Kidney (tissue), 14 donors: ENCODE results near the gene FBL. TPM values are rescaled to one million over a fixed set of nuclear protein-coding genes. Genes with fewer than 3 reads are reported as not detected.
A peak's percentile ranks its signal among the peaks of the same experiment; 100 is the strongest.

Source experiments
- DNase-seq, 5 donors: peaks; one replicate each; pipeline ENCODE4 v3.0.0-alpha.2; 2013 to 2020
- FAIRE-seq: peaks from 2 replicates; lab custom pipeline; 2012; peaks lifted over from hg19 to GRCh38; lab: Jason Lieb, UNC
- H3K27ac ChIP-seq, 2 donors: one replicate each; pipeline ENCODE4 v1.7.0; 2013; ENCODE audit warnings: low read depth in 2 of 2, low read length in 2 of 2, inconsistent platforms in 1 of 2
- H3K27me3 ChIP-seq: one replicate; pipeline ENCODE4 v1.7.1; 2013; ENCODE audit warnings: low read length, inconsistent platforms; ENCODE audit not compliant: control insufficient read depth, insufficient read depth
- H3K36me3 ChIP-seq, 3 donors: one replicate each; pipeline versions ENCODE4 v1.7.0 to v1.7.1; 2013; ENCODE audit warnings: low read length in 3 of 3, control low read depth in 1 of 3, inconsistent platforms in 1 of 3; ENCODE audit not compliant: insufficient read depth in 3 of 3, control insufficient read depth in 2 of 3
- H3K4me1 ChIP-seq, 3 donors: one replicate each; pipeline versions ENCODE4 v1.7.0 to v1.7.1; 2013; ENCODE audit warnings: low read length in 3 of 3, inconsistent platforms in 1 of 3, low read depth in 1 of 3; ENCODE audit not compliant: control insufficient read depth in 2 of 3, insufficient read depth in 2 of 3
- H3K4me3 ChIP-seq, 3 donors: one replicate each; pipeline versions ENCODE4 v1.7.0 to v1.8.1; 2013; ENCODE audit warnings: low read length in 3 of 3, control low read depth in 1 of 3, inconsistent platforms in 1 of 3
- H3K9ac ChIP-seq, 3 donors: one replicate each; pipeline versions ENCODE4 v1.7.0 to v1.7.1; 2013; ENCODE audit warnings: low read length in 3 of 3, control low read depth in 1 of 3, inconsistent platforms in 1 of 3
- H3K9me3 ChIP-seq, 3 donors: one replicate each; pipeline versions ENCODE4 v1.7.0 to v1.7.1; 2013; ENCODE audit warnings: low read length in 3 of 3, control low read depth in 1 of 3, inconsistent platforms in 1 of 3; ENCODE audit not compliant: control insufficient read depth in 2 of 3, insufficient read depth in 1 of 3
- CTCF ChIP-seq: IDR thresholded peaks from 3 replicates; pipeline ENCODE4 v1.5.1; 2012; ENCODE audit warnings: mild to moderate bottlenecking, moderate library complexity, borderline replicate concordance; ENCODE audit not compliant: insufficient read depth; ENCODE audit errors: extremely low read depth
- intact Hi-C: fragments of 100-400 bp; cut with DNase I; formaldehyde crosslinking; loops from one replicate; pipeline ENCODE4 v1.11.1; 2022
- polyA plus RNA-seq: library from polyadenylated mRNA; stranded (reverse); fragments of 350-450 nt; fragmentation: Illumina TruSeq; extraction: RNeasy Lipid Tissue Mini Kit (QIAGEN cat#74804); gene quantifications from one replicate; pipeline ENCODE4 v1.2.3, GENCODE V29; 2014; ENCODE audit warnings: low read depth, low replicate concordance; ENCODE audit not compliant: insufficient read depth
- total RNA-seq: library from RNA; stranded (reverse); fragmentation: NEBNext Ultra II Directional; extraction: Animal tissue kit (Norgen Biotek cat#: 25700); gene quantifications from one replicate; pipeline ENCODE4 v1.2.1, GENCODE V29; 2021
- donor health status: control.
- donor health status: control.
- donor health status: control.
- donor health status: control.
- donor health status: control.
- donor health status: DM: yes; HTN: yes; CAD: no.
- donor health status: Normal renal cell carcinoma (clear cell type).

FBL gene
- total and polyA plus RNA-seq, 2 donors from 2014 or later = 155 to 165 TPM

GRCh38 chr19:39802958-39803357 lies 43.2 kb downstream of the FBL start:
- no peak overlapping the region for H3K27ac ChIP-seq
- no peaks in the 10 kb centered on the region for H3K36me3 ChIP-seq
- DNase-seq (peak in 3 of 5 donors; percentile 55 to 68 (median 67)), FAIRE-seq (no peak)
- H3K27me3 ChIP-seq = no peaks in the 10 kb centered on the region
- no peaks in the 10 kb centered on the region for H3K9me3 ChIP-seq
- H3K4me1 ChIP-seq = no peaks in the 10 kb centered on the region
- TF ChIP-seq CTCF = no peak
- H3K4me3 ChIP-seq = no peak overlapping the region
- intact Hi-C loops = no loop called here
- no peak overlapping the region for H3K9ac ChIP-seq

GRCh38 chr19:39797083-39797482 lies 49.1 kb downstream of the FBL start:
- FAIRE-seq (no peak), DNase-seq (no peak)
- intact Hi-C loops = no loop called here
- H3K27ac ChIP-seq = no peak overlapping the region
- H3K36me3 ChIP-seq = no peaks in the 10 kb centered on the region
- H3K27me3 ChIP-seq = no peaks in the 10 kb centered on the region
- no peaks in the 10 kb centered on the region for H3K9me3 ChIP-seq
- no peak overlapping the region for H3K4me3 ChIP-seq
- no peaks in the 10 kb centered on the region for H3K4me1 ChIP-seq
- H3K9ac ChIP-seq = no peak overlapping the region
- no peak for TF ChIP-seq CTCF

GRCh38 chr19:39796000-39796498 lies 50.1 kb downstream of the FBL start:
- no peaks in the 10 kb centered on the region for H3K4me1 ChIP-seq
- FAIRE-seq = no peak

More at GRCh38 chr19:39796000-39796498, 50.1 kb downstream of the FBL start:
- H3K9me3 ChIP-seq = no peaks in the 10 kb centered on the region
- intact Hi-C loops = no loop called here
- H3K9ac ChIP-seq = no peak overlapping the region
- DNase-seq = no peak
- H3K36me3 ChIP-seq = no peaks in the 10 kb centered on the region
- TF ChIP-seq CTCF = no peak
- H3K4me3 ChIP-seq = no peak overlapping the region
- H3K27ac ChIP-seq = no peak overlapping the region
- no peaks in the 10 kb centered on the region for H3K27me3 ChIP-seq
